Mesodermal cell (in vitro differentiated cells): ENCODE data around the gene MRE11.

ENCODE experiments used
- H3K27ac ChIP-seq: 2 replicates; pipeline ENCODE4 v1.7.0; 2013; ENCODE audit warnings: mild to moderate bottlenecking, low read depth, low read length, moderate library complexity; ENCODE audit not compliant: severe bottlenecking
- H3K36me3 ChIP-seq: 2 replicates; pipeline ENCODE4 v1.7.1; 2013; ENCODE audit warnings: mild to moderate bottlenecking, low read length, moderate library complexity; ENCODE audit not compliant: control insufficient read depth, insufficient read depth
- H3K4me1 ChIP-seq: one replicate; pipeline ENCODE4 v1.7.1; 2013; ENCODE audit warnings: mild to moderate bottlenecking, low read length; ENCODE audit not compliant: insufficient read depth, control insufficient read depth, poor library complexity, severe bottlenecking
- H3K4me3 ChIP-seq: 2 replicates; pipeline ENCODE4 v1.7.0; 2013; ENCODE audit warnings: low read length, control low read depth, mild to moderate bottlenecking; ENCODE audit not compliant: insufficient read depth, poor library complexity, severe bottlenecking; ENCODE audit errors: extremely low read depth
- H3K9me3 ChIP-seq: 2 replicates; pipeline ENCODE4 v1.7.1; 2013; ENCODE audit warnings: mild to moderate bottlenecking, low read length, moderate library complexity; ENCODE audit not compliant: control insufficient read depth
- WGBS, 2 experiments: methylation state at CpG; one replicate each; pipeline ENCODE4 v1.1.5; 2013; ENCODE audit warnings: missing lambda C conversion rate in 2 of 2; ENCODE audit not compliant: insufficient coverage in 2 of 2; 5-methylcytosine and 5-hydroxymethylcytosine counted together

The MRE11 gene

GRCh38 chr11:94457118-94458029, 36.3 kb downstream of the MRE11 start:
- Histone ChIP-seq H3K9me3 (no peaks in the 10 kb centered on the region), H3K27ac (peak overlapping the region; percentile 26), H3K4me1 (no peaks in the 10 kb centered on the region), H3K4me3 (no peak overlapping the region), H3K36me3 (peaks cover 27% of the 10 kb centered on the region)
- WGBS, 2 experiments, result 89 to 90% methylated on average over 2 to 3 of the region's 4 CpGs

GRCh38 chr11:94455861-94456260, 37.8 kb downstream of the MRE11 start:
- H3K4me1 ChIP-seq, result no peaks in the 10 kb centered on the region
- H3K36me3 ChIP-seq, result peaks cover 24% of the 10 kb centered on the region
- 100% methylated on average over 1 of the region's 1 CpG; no CpG with 5 or more reads in 1 of the 2 experiments for WGBS, 2 experiments
- no peak overlapping the region for H3K27ac ChIP-seq
- no peak overlapping the region for H3K4me3 ChIP-seq
- H3K9me3 ChIP-seq, result no peaks in the 10 kb centered on the region

GRCh38 chr11:94454301-94454700, 39.3 kb downstream of the MRE11 start:
- H3K36me3 ChIP-seq, result peaks cover 15% of the 10 kb centered on the region
- no peak overlapping the region for H3K27ac ChIP-seq
- H3K4me3 ChIP-seq, result no peak overlapping the region
- no peaks in the 10 kb centered on the region for H3K4me1 ChIP-seq
- H3K9me3 ChIP-seq, result no peaks in the 10 kb centered on the region
- WGBS, 2 experiments, result 86% methylated on average over 1 of the region's 2 CpGs; no CpG with 5 or more reads in 1 of the 2 experiments

- no CpG with 5 or more reads among the region's 2 CpGs for WGBS, 2 experiments
- no peak overlapping the region for H3K27ac ChIP-seq
- no peak overlapping the region for H3K4me3 ChIP-seq
- H3K9me3 ChIP-seq, result no peaks in the 10 kb centered on the region
- H3K4me1 ChIP-seq, result no peaks in the 10 kb centered on the region
- H3K36me3 ChIP-seq, result peaks cover 15% of the 10 kb centered on the region
Measured at GRCh38 chr11:94452988-94453387, 40.7 kb downstream of the MRE11 start.

GRCh38 chr11:94450048-94450447, 43.6 kb downstream of the MRE11 start:
- WGBS, 2 experiments, result 79% methylated on average over 2 of the region's 3 CpGs; no CpG with 5 or more reads in 1 of the 2 experiments

GRCh38 chr11:94449437-94449836, 44.2 kb downstream of the MRE11 start:
- Histone ChIP-seq H3K36me3 (peaks cover 23% of the 10 kb centered on the region), H3K4me1 (no peaks in the 10 kb centered on the region), H3K4me3 (no peak overlapping the region), H3K27ac (no peak overlapping the region), H3K9me3 (no peaks in the 10 kb centered on the region)
- 100% methylated on average over 1 to 2 of the region's 2 CpGs for WGBS, 2 experiments

More at GRCh38 chr11:94450048-94450447, 43.6 kb downstream of the MRE11 start:
- H3K4me3 ChIP-seq, result no peak overlapping the region
- H3K27ac ChIP-seq, result no peak overlapping the region
- H3K9me3 ChIP-seq, result no peaks in the 10 kb centered on the region
- H3K36me3 ChIP-seq, result peaks cover 19% of the 10 kb centered on the region
- no peaks in the 10 kb centered on the region for H3K4me1 ChIP-seq

GRCh38 chr11:94449029-94449428, 44.6 kb downstream of the MRE11 start:
- 80 to 100% methylated on average over 1 of the region's 1 CpG for WGBS, 2 experiments
- Histone ChIP-seq H3K4me1 (no peaks in the 10 kb centered on the region), H3K9me3 (no peaks in the 10 kb centered on the region), H3K27ac (no peak overlapping the region), H3K4me3 (no peak overlapping the region), H3K36me3 (peaks cover 27% of the 10 kb centered on the region)

- WGBS, 2 experiments, result 96 to 100% methylated on average over 2 to 3 of the region's 4 CpGs
- H3K4me3 ChIP-seq, result no peak overlapping the region
Measured at GRCh38 chr11:94447149-94447548, 46.5 kb downstream of the MRE11 start.

GRCh38 chr11:94445641-94446040, 48.0 kb downstream of the MRE11 start:
- H3K4me3 ChIP-seq, result no peak overlapping the region
- peaks cover 27% of the 10 kb centered on the region for H3K36me3 ChIP-seq
- WGBS, 2 experiments, result 86 to 100% methylated on average over 1 of the region's 1 CpG
- no peaks in the 10 kb centered on the region for H3K9me3 ChIP-seq
- H3K27ac ChIP-seq, result no peak overlapping the region
- H3K4me1 ChIP-seq, result no peaks in the 10 kb centered on the region

More at GRCh38 chr11:94447149-94447548, 46.5 kb downstream of the MRE11 start:
- no peaks in the 10 kb centered on the region for H3K9me3 ChIP-seq
- no peak overlapping the region for H3K27ac ChIP-seq
- H3K36me3 ChIP-seq, result peaks cover 27% of the 10 kb centered on the region
- H3K4me1 ChIP-seq, result no peaks in the 10 kb centered on the region

GRCh38 chr11:94433049-94433448, 60.6 kb downstream of the MRE11 start:
- 78 to 91% methylated on average over 1 of the region's 1 CpG for WGBS, 2 experiments
- H3K9me3 ChIP-seq, result peaks cover 4% of the 10 kb centered on the region
- H3K27ac ChIP-seq, result no peak overlapping the region
- H3K36me3 ChIP-seq, result peaks cover 45% of the 10 kb centered on the region
- H3K4me1 ChIP-seq, result no peaks in the 10 kb centered on the region
- H3K4me3 ChIP-seq, result no peak overlapping the region

GRCh38 chr11:94424662-94425061, 69.0 kb downstream of the MRE11 start:
- 100% methylated on average over 1 of the region's 2 CpGs; no CpG with 5 or more reads in 1 of the 2 experiments for WGBS, 2 experiments
- Histone ChIP-seq H3K9me3 (peaks cover 4% of the 10 kb centered on the region), H3K36me3 (peaks cover 42% of the 10 kb centered on the region)

More at GRCh38 chr11:94424662-94425061, 69.0 kb downstream of the MRE11 start:
- no peak overlapping the region for H3K27ac ChIP-seq
- no peaks in the 10 kb centered on the region for H3K4me1 ChIP-seq
- no peak overlapping the region for H3K4me3 ChIP-seq
